Measurements from ENCODE around the gene ZMYND11.

DNA sequence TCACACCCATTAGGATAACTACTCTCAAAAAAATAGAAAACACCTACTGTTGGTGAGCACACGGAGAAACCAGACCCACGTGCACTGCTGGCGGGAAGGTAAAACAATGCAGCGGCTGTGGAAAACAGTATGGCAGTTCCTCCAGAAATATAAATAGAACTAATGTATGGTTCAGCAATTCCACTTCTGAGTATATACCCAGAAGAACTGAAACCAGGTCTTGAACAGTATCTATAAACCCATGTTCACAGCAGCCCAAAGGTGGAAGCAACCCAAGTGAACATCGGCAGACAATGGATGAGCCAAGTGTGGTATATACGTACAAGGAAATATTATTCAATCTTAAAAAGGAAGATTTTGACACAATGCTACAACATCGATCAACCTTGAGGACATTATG lies 164.7 kb downstream of the ZMYND11 start:
- no peak for TF ChIP-seq EZH2 (IDR thresholded peaks at IDR 0.05; ENCODE audit: borderline replicate concordance)
- no peak for TF ChIP-seq CTCF (IDR thresholded peaks at IDR 0.05; ENCODE audit: poor library complexity)
- TF ChIP-seq EZH2phosphoT487 (IDR thresholded peaks at IDR 0.05; ENCODE audit: low read depth, severe bottlenecking, unreplicated experiment), result no peak

All from hepatocyte (in vitro differentiated cells).